Ishikawa (cell line): ENCODE data around the gene SVEP1.

Source experiments
- EP300 ChIP-seq: IDR thresholded peaks from 2 replicates; pipeline ENCODE4 v1.6.1; 2012; ENCODE audit warnings: borderline replicate concordance
- TF ChIP-seq, protein P1 (sequence below): IDR thresholded peaks from 2 replicates; pipeline ENCODE4 v1.6.1; 2012; ENCODE audit warnings: low read depth, mild to moderate bottlenecking
- TF ChIP-seq, protein P2 (sequence below): IDR thresholded peaks from 2 replicates; pipeline ENCODE4 v1.6.1; 2012

DNA sequence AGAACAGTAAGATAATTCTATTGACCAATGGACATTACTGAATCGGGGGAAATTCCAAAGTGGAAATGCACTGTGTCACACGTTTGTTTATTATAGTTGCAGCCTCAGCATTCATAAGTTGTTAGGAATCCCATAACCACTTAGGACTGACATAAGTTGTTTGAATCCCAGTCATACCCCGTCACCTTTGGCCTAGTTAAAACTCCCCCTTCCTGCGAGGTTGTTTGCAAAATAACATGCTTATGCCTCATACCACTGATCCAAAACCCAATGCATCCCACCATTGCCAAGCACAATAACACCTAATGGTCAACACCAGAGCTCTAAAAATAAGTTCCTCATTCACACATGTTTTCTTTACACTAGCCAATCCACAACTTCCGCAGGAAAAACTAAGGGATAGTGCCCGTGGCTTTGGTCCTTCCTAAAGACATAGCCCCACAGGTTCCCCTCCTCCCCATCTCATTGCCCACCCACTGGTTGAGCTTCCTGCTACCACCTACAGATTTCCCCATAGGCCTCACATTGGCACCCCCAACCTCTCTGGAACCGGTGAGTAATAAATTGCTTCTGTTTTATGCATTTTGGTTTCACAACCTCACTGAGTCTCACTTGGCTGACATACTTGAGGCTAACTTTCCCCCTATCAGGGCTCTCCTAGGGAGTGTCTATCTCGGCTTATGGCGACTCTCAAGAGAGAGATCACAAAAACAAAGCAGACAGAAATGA is 46.7 kb upstream of the SVEP1 start:
- TF ChIP-seq, protein P1, sequence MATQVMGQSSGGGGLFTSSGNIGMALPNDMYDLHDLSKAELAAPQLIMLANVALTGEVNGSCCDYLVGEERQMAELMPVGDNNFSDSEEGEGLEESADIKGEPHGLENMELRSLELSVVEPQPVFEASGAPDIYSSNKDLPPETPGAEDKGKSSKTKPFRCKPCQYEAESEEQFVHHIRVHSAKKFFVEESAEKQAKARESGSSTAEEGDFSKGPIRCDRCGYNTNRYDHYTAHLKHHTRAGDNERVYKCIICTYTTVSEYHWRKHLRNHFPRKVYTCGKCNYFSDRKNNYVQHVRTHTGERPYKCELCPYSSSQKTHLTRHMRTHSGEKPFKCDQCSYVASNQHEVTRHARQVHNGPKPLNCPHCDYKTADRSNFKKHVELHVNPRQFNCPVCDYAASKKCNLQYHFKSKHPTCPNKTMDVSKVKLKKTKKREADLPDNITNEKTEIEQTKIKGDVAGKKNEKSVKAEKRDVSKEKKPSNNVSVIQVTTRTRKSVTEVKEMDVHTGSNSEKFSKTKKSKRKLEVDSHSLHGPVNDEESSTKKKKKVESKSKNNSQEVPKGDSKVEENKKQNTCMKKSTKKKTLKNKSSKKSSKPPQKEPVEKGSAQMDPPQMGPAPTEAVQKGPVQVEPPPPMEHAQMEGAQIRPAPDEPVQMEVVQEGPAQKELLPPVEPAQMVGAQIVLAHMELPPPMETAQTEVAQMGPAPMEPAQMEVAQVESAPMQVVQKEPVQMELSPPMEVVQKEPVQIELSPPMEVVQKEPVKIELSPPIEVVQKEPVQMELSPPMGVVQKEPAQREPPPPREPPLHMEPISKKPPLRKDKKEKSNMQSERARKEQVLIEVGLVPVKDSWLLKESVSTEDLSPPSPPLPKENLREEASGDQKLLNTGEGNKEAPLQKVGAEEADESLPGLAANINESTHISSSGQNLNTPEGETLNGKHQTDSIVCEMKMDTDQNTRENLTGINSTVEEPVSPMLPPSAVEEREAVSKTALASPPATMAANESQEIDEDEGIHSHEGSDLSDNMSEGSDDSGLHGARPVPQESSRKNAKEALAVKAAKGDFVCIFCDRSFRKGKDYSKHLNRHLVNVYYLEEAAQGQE = no peak
- TF ChIP-seq, protein P2, sequence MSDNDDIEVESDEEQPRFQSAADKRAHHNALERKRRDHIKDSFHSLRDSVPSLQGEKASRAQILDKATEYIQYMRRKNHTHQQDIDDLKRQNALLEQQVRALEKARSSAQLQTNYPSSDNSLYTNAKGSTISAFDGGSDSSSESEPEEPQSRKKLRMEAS = no peak
- no peak for TF ChIP-seq EP300
